Measurements from ENCODE around the gene INTS4.
A peak's percentile ranks its signal among the peaks of the same experiment; 100 is the strongest.
"Not testable (repeated sequence)": the region's sequence is repeated elsewhere in the genome, so short reads cannot be mapped to it uniquely, and the experiment has no call there.

The INTS4 gene

GRCh38 chr11:78027759-78028158 lies 33.3 kb upstream of the INTS4 start:
- no peak for DNase-seq

- no peak for DNase-seq
These were observed 30.9 kb upstream of the INTS4 start for GRCh38 chr11:78025378-78025777.

- DNase-seq: no peak
These were observed 29.0 kb upstream of the INTS4 start for GRCh38 chr11:78023426-78023825.

- DNase-seq: peak; percentile 80
These were observed 28.2 kb upstream of the INTS4 start, which contains the start of gene KCTD14 for GRCh38 chr11:78022397-78023396. TSS of gene KCTD14 (minus strand) at chr11:78023276. CDS start at chr11:78023249, 27 bp downstream.

GRCh38 chr11:78021611-78022010 lies 27.1 kb upstream of the INTS4 start:
- no peak for DNase-seq

GRCh38 chr11:78020246-78020645 lies 25.8 kb upstream of the INTS4 start:
- DNase-seq: peak; percentile 35

- no peak for DNase-seq
These were observed 25.3 kb upstream of the INTS4 start for GRCh38 chr11:78019808-78020207.

GRCh38 chr11:78015878-78016277 lies 21.4 kb upstream of the INTS4 start:
- DNase-seq: no peak

- not testable (repeated sequence) for DNase-seq
These were observed 20.6 kb upstream of the INTS4 start for GRCh38 chr11:78014937-78015520.

- no peak for DNase-seq
These were observed 16.8 kb upstream of the INTS4 start for GRCh38 chr11:78011301-78011700.

- DNase-seq: no peak
These were observed 16.3 kb upstream of the INTS4 start for GRCh38 chr11:78010755-78011154.

GRCh38 chr11:78010304-78010703 lies 15.8 kb upstream of the INTS4 start:
- DNase-seq: no peak

- no peak for DNase-seq
These were observed 14.6 kb upstream of the INTS4 start for GRCh38 chr11:78009062-78009461.

- peak; percentile 23 for DNase-seq
These were observed 5.7 kb upstream of the INTS4 start for GRCh38 chr11:78000193-78000592.

GRCh38 chr11:77999446-78000030 lies 5.1 kb upstream of the INTS4 start:
- no peak for DNase-seq

- DNase-seq: no peak
These were observed 566 bp downstream of the INTS4 start for GRCh38 chr11:77993902-77994301.

GRCh38 chr11:77990981-77991380 lies 3.5 kb downstream of the INTS4 start:
- no peak for DNase-seq

GRCh38 chr11:77986456-77986855 lies 8.0 kb downstream of the INTS4 start:
- DNase-seq: not testable (repeated sequence)

- DNase-seq: no peak
These were observed 13.0 kb downstream of the INTS4 start for GRCh38 chr11:77981346-77981947.

GRCh38 chr11:77968337-77968736 lies 26.1 kb downstream of the INTS4 start:
- DNase-seq: no peak

- DNase-seq: no peak
These were observed 26.7 kb downstream of the INTS4 start for GRCh38 chr11:77967753-77968152.

GRCh38 chr11:77967121-77967520 lies 27.3 kb downstream of the INTS4 start:
- no peak for DNase-seq

- DNase-seq: no peak
These were observed 28.1 kb downstream of the INTS4 start for GRCh38 chr11:77966338-77966737.

Measured in right kidney (tissue), 1 donor.